ENCODE results near the gene BCO1.

DNA sequence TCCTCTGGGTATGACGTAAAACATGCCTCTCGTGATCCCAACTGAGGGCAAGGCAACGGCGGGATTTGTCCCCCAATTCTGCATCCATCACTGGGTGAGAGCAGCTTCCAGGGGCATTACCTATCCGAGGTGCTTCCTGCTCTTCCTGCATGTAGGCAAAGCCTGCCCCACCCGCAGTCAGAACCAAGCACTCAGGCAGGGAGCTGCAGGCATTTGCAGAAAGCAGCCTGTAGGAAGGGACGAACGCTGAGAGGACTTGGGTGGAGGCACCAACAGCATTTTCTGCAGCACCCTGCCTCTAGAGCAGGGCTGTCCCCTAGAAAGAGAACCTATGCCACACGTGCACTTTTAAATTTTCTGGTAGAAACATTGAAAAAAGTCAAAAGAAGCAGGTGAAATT is 5.5 kb downstream of the BCO1 start:
- TF ChIP-seq CTCF (IDR thresholded peaks at IDR 0.05) (no peak), POLR2A (IDR thresholded peaks at IDR 0.05; ENCODE audit: low read depth) (no peak), POLR2AphosphoS5 (IDR thresholded peaks at IDR 0.05) (no peak), EP300 (IDR thresholded peaks at IDR 0.05) (no peak)
